HEK293 (cell line): ENCODE measurements around the gene PLCD4.
A peak's percentile ranks its signal among the peaks of the same experiment; 100 is the strongest.

Experiments used
- CTCF ChIA-PET: fragments of 350-600 bp; formaldehyde crosslinking; extraction: SDS; loops from one replicate; lab custom pipeline; 2021; ENCODE audit warnings: antibody characterized with exemption; lab: Yijun Ruan, JAX
- POLR2A ChIA-PET: fragments of 300-600 bp; formaldehyde crosslinking; extraction: SDS; loops from one replicate; lab custom pipeline; 2020; ENCODE audit warnings: antibody characterized with exemption, inconsistent platforms; lab: Yijun Ruan, JAX
- H3K27ac ChIP-seq: fragments of 200-500 bp; sonication (Bioruptor generic); 2 replicates; pipeline ENCODE4 v1.5.1; 2014; ENCODE audit warnings: low read depth, low read length, control low read depth, inconsistent platforms; ENCODE audit errors: extremely low read depth
- H3K36me3 ChIP-seq, 2 experiments: fragments of 200-500 bp in 1 of 2; sonication (Bioruptor generic) in 1 of 2; 1 replicate in 1 of 2; 2 replicates in 1 of 2; pipeline ENCODE4 v1.5.1; 2014 to 2017; ENCODE audit warnings: inconsistent platforms in 2 of 2, low read length in 2 of 2; ENCODE audit not compliant: control insufficient read depth in 2 of 2, insufficient read depth in 1 of 2
- H3K4me1 ChIP-seq: fragments of 200-500 bp; sonication (Bioruptor generic); 2 replicates; pipeline ENCODE4 v1.5.1; 2014; ENCODE audit warnings: mild to moderate bottlenecking, low read length, inconsistent platforms; ENCODE audit not compliant: control insufficient read depth, insufficient read depth
- H3K4me3 ChIP-seq: 2 replicates; pipeline ENCODE4 v1.5.1; 2011; ENCODE audit warnings: low read depth, mild to moderate bottlenecking, control low read depth, low read length, moderate library complexity
- H3K9me3 ChIP-seq: fragments of 200-500 bp; sonication (Bioruptor generic); 2 replicates; pipeline ENCODE4 v1.5.1; 2014; ENCODE audit warnings: low read depth, low read length, inconsistent platforms; ENCODE audit not compliant: control insufficient read depth, insufficient read depth
- CTCF ChIP-seq: fragments of 450-650 bp; formaldehyde crosslinking; IDR thresholded peaks from 2 replicates; pipeline ENCODE4 v1.5.1; 2016; ENCODE audit warnings: missing biosample characterization, missing genetic modification characterization
- GLI2 ChIP-seq: fragments of 450-650 bp; formaldehyde crosslinking; IDR thresholded peaks from 2 replicates; pipeline ENCODE4; 2017; ENCODE audit warnings: missing biosample characterization, missing genetic modification characterization, low read depth, borderline replicate concordance
- PBX3 ChIP-seq: sonication (generic); formaldehyde crosslinking; IDR thresholded peaks from 2 replicates; pipeline ENCODE4 v1.8.1; 2022; ENCODE audit warnings: mild to moderate bottlenecking, moderate library complexity, missing genetic modification reagents
- REPIN1 ChIP-seq: fragments of 450-650 bp; formaldehyde crosslinking; IDR thresholded peaks from 2 replicates; pipeline ENCODE4 v1.5.1; 2017; ENCODE audit warnings: missing biosample characterization, missing genetic modification characterization, low read depth
- YY2 ChIP-seq: fragments of 450-650 bp; formaldehyde crosslinking; IDR thresholded peaks from 2 replicates; pipeline ENCODE4 v1.5.1; 2016; ENCODE audit warnings: missing biosample characterization, missing genetic modification characterization
- ZBTB7A ChIP-seq: fragments of 450-650 bp; formaldehyde crosslinking; IDR thresholded peaks from 2 replicates; pipeline ENCODE4 v1.5.1; 2016; ENCODE audit warnings: low read depth, missing biosample characterization, missing genetic modification characterization
- ZBTB8A ChIP-seq: fragments of 450-650 bp; formaldehyde crosslinking; IDR thresholded peaks from 2 replicates; pipeline ENCODE4 v1.5.1; 2016; ENCODE audit warnings: missing biosample characterization, missing genetic modification characterization
- ZNF174 ChIP-seq: fragments of 450-650 bp; formaldehyde crosslinking; IDR thresholded peaks from 2 replicates; pipeline ENCODE4 v1.5.0; 2017; ENCODE audit warnings: missing biosample characterization, mild to moderate bottlenecking, missing genetic modification characterization
- ZNF184 ChIP-seq: fragments of 450-650 bp; IDR thresholded peaks from 2 replicates; pipeline ENCODE4 v1.5.1; 2018; ENCODE audit warnings: missing biosample characterization, mild to moderate bottlenecking, missing genetic modification characterization
- ZNF248 ChIP-seq: fragments of 450-650 bp; formaldehyde crosslinking; IDR thresholded peaks from 2 replicates; pipeline ENCODE4 v1.5.1; 2017; ENCODE audit warnings: missing biosample characterization, missing genetic modification characterization
- ZNF302 ChIP-seq: fragments of 450-650 bp; formaldehyde crosslinking; IDR thresholded peaks from 2 replicates; pipeline ENCODE4 v1.5.1; 2016; ENCODE audit warnings: missing biosample characterization, missing genetic modification characterization, low read depth
- ZNF645 ChIP-seq: fragments of 450-650 bp; formaldehyde crosslinking; IDR thresholded peaks from 2 replicates; pipeline ENCODE4; 2016; ENCODE audit warnings: missing biosample characterization, missing genetic modification characterization
- ZSCAN4 ChIP-seq: fragments of 450-650 bp; formaldehyde crosslinking; IDR thresholded peaks from 2 replicates; pipeline ENCODE4 v1.5.1; 2017; ENCODE audit warnings: missing biosample characterization, missing genetic modification characterization
- TF ChIP-seq, protein P1 (sequence below): fragments of 450-650 bp; formaldehyde crosslinking; IDR thresholded peaks from 2 replicates; pipeline ENCODE4 v1.5.1; 2016; ENCODE audit warnings: missing biosample characterization, missing genetic modification characterization
- TF ChIP-seq, protein P2 (sequence below): fragments of 450-650 bp; formaldehyde crosslinking; IDR thresholded peaks from 2 replicates; pipeline ENCODE4 v1.5.1; 2016; ENCODE audit warnings: missing biosample characterization, missing genetic modification characterization
- TF ChIP-seq, protein P3 (sequence below): fragments of 450-650 bp; IDR thresholded peaks from 2 replicates; pipeline ENCODE4 v1.5.1; 2018; ENCODE audit warnings: missing biosample characterization, mild to moderate bottlenecking, missing genetic modification characterization
- TF ChIP-seq, protein P4 (sequence below): fragments of 450-650 bp; formaldehyde crosslinking; IDR thresholded peaks from 2 replicates; pipeline ENCODE4 v1.5.1; 2016; ENCODE audit warnings: missing biosample characterization, missing genetic modification characterization, borderline replicate concordance

The PLCD4 gene

GRCh38 chr2:218583983-218584850 lies 23.5 kb upstream of the PLCD4 start:
- H3K9me3 ChIP-seq = no peaks in the 10 kb centered on the region
- TF ChIP-seq ZNF302 (tag by site-specific recombination) (no peak), GLI2 (no peak), YY2 (tag by site-specific recombination) (no peak), CTCF (tag by site-specific recombination) (peak; percentile 17; the same call in 1 of the 2 replicates)
- TF ChIP-seq, all 188 proteins: peak for 1
- H3K27ac ChIP-seq = no peak overlapping the region
- H3K4me3 ChIP-seq = no peak overlapping the region
- POLR2A ChIA-PET = no interaction called here
- no peaks in the 10 kb centered on the region for H3K4me1 ChIP-seq
- CTCF ChIA-PET = no interaction called here
- peaks cover 72 to 84% of the 10 kb centered on the region in 2 experiments for H3K36me3 ChIP-seq

DNA sequence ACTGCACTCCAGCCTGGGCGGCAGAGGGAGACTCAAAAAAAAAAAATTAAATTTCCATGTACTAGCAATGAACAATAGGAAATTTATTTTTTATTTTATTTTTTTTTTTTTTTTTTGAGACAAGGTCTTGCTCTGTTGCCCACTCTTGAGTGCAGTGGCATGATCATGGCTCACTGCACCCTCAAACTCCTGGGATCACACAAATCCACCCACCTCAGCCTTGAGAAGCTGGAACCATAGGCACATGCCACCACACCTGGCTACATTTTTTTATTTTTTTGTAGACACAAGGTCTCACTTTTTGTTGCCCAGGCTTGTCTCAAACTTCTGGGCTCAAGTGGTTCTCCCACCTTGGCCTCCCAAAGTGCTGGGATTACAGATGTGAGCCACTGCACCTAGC lies 22.2 kb upstream of the PLCD4 start:
- Histone ChIP-seq H3K9me3 (no peaks in the 10 kb centered on the region), H3K4me1 (no peaks in the 10 kb centered on the region), H3K27ac (no peak overlapping the region), H3K36me3 (peaks cover 84 to 93% of the 10 kb centered on the region in 2 experiments), H3K4me3 (no peak overlapping the region)
- ChIA-PET CTCF (no interaction called here), POLR2A (interaction anchor here (1.2 kb wide), 1 partner anchor 13 kb away, joined by 3 read pairs; no protein-coding TSS in a partner anchor)
- TF ChIP-seq, protein P1, sequence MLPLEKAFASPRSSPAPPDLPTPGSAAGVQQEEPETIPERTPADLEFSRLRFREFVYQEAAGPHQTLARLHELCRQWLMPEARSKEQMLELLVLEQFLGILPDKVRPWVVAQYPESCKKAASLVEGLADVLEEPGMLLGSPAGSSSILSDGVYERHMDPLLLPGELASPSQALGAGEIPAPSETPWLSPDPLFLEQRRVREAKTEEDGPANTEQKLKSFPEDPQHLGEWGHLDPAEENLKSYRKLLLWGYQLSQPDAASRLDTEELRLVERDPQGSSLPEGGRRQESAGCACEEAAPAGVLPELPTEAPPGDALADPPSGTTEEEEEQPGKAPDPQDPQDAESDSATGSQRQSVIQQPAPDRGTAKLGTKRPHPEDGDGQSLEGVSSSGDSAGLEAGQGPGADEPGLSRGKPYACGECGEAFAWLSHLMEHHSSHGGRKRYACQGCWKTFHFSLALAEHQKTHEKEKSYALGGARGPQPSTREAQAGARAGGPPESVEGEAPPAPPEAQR (tag by site-specific recombination) = no peak
- no peak for TF ChIP-seq ZBTB7A
- no peak for TF ChIP-seq ZNF174
- no peak for TF ChIP-seq ZNF645
- no peak for TF ChIP-seq ZBTB8A (tag by site-specific recombination)
- TF ChIP-seq, protein P2, sequence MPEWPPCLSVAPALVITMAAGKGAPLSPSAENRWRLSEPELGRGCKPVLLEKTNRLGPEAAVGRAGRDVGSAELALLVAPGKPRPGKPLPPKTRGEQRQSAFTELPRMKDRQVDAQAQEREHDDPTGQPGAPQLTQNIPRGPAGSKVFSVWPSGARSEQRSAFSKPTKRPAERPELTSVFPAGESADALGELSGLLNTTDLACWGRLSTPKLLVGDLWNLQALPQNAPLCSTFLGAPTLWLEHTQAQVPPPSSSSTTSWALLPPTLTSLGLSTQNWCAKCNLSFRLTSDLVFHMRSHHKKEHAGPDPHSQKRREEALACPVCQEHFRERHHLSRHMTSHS = no peak
- TF ChIP-seq ZNF184 (tag by site-specific recombination) = no peak
- no peak for TF ChIP-seq PBX3 (CRISPR knock-in tag)
- no peak for TF ChIP-seq ZSCAN4 (tag by site-specific recombination)
- TF ChIP-seq, protein P3, sequence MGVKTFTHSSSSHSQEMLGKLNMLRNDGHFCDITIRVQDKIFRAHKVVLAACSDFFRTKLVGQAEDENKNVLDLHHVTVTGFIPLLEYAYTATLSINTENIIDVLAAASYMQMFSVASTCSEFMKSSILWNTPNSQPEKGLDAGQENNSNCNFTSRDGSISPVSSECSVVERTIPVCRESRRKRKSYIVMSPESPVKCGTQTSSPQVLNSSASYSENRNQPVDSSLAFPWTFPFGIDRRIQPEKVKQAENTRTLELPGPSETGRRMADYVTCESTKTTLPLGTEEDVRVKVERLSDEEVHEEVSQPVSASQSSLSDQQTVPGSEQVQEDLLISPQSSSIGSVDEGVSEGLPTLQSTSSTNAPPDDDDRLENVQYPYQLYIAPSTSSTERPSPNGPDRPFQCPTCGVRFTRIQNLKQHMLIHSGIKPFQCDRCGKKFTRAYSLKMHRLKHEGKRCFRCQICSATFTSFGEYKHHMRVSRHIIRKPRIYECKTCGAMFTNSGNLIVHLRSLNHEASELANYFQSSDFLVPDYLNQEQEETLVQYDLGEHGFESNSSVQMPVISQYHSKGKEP = no peak
- TF ChIP-seq ZNF248 (tag by site-specific recombination) = no peak
- TF ChIP-seq, protein P4, sequence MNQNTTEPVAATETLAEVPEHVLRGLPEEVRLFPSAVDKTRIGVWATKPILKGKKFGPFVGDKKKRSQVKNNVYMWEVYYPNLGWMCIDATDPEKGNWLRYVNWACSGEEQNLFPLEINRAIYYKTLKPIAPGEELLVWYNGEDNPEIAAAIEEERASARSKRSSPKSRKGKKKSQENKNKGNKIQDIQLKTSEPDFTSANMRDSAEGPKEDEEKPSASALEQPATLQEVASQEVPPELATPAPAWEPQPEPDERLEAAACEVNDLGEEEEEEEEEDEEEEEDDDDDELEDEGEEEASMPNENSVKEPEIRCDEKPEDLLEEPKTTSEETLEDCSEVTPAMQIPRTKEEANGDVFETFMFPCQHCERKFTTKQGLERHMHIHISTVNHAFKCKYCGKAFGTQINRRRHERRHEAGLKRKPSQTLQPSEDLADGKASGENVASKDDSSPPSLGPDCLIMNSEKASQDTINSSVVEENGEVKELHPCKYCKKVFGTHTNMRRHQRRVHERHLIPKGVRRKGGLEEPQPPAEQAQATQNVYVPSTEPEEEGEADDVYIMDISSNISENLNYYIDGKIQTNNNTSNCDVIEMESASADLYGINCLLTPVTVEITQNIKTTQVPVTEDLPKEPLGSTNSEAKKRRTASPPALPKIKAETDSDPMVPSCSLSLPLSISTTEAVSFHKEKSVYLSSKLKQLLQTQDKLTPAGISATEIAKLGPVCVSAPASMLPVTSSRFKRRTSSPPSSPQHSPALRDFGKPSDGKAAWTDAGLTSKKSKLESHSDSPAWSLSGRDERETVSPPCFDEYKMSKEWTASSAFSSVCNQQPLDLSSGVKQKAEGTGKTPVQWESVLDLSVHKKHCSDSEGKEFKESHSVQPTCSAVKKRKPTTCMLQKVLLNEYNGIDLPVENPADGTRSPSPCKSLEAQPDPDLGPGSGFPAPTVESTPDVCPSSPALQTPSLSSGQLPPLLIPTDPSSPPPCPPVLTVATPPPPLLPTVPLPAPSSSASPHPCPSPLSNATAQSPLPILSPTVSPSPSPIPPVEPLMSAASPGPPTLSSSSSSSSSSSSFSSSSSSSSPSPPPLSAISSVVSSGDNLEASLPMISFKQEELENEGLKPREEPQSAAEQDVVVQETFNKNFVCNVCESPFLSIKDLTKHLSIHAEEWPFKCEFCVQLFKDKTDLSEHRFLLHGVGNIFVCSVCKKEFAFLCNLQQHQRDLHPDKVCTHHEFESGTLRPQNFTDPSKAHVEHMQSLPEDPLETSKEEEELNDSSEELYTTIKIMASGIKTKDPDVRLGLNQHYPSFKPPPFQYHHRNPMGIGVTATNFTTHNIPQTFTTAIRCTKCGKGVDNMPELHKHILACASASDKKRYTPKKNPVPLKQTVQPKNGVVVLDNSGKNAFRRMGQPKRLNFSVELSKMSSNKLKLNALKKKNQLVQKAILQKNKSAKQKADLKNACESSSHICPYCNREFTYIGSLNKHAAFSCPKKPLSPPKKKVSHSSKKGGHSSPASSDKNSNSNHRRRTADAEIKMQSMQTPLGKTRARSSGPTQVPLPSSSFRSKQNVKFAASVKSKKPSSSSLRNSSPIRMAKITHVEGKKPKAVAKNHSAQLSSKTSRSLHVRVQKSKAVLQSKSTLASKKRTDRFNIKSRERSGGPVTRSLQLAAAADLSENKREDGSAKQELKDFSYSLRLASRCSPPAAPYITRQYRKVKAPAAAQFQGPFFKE (tag by site-specific recombination) = no peak
- TF ChIP-seq REPIN1 = no peak
